ENCODE measurements around the gene PRL. TPM values are rescaled to one million over a fixed set of nuclear protein-coding genes. Genes with fewer than 3 reads are reported as not detected.

The PRL gene
- total RNA-seq, 1 donor = not detected

GRCh38 chr6:22253955-22254655 lies 42.7 kb downstream of the PRL start:
- TF ChIP-seq CTCF (IDR thresholded peaks at IDR 0.05; ENCODE audit: insufficient read depth, low read length) = no peak

GRCh38 chr6:22251348-22251747 lies 45.5 kb downstream of the PRL start:
- H3K4me3 ChIP-seq (ENCODE audit: low read depth, low read length) = no peak overlapping the region
- TF ChIP-seq CTCF (IDR thresholded peaks at IDR 0.05; ENCODE audit: insufficient read depth, low read length) = no peak
- peak; percentile 63 for DNase-seq (ENCODE audit: low read depth)

More at GRCh38 chr6:22253955-22254655, 42.7 kb downstream of the PRL start:
- no peak overlapping the region for H3K4me3 ChIP-seq (ENCODE audit: low read depth, low read length)
- no peak for DNase-seq (ENCODE audit: low read depth)

GRCh38 chr6:22250486-22250885 lies 46.4 kb downstream of the PRL start:
- TF ChIP-seq CTCF (IDR thresholded peaks at IDR 0.05; ENCODE audit: insufficient read depth, low read length) = no peak
- H3K4me3 ChIP-seq (ENCODE audit: low read depth, low read length) = no peak overlapping the region
- DNase-seq (ENCODE audit: low read depth) = no peak

GRCh38 chr6:22249711-22250350 lies 47.0 kb downstream of the PRL start:
- DNase-seq (ENCODE audit: low read depth) = no peak
- no peak overlapping the region for H3K4me3 ChIP-seq (ENCODE audit: low read depth, low read length)
- TF ChIP-seq CTCF (IDR thresholded peaks at IDR 0.05; ENCODE audit: insufficient read depth, low read length) = no peak

- H3K4me3 ChIP-seq (ENCODE audit: low read depth, low read length) = no peak overlapping the region
- peak; percentile 83 for DNase-seq (ENCODE audit: low read depth)
- TF ChIP-seq CTCF (IDR thresholded peaks at IDR 0.05; ENCODE audit: insufficient read depth, low read length) = no peak
Measured at GRCh38 chr6:22248513-22249308, 48.1 kb downstream of the PRL start.

DNA sequence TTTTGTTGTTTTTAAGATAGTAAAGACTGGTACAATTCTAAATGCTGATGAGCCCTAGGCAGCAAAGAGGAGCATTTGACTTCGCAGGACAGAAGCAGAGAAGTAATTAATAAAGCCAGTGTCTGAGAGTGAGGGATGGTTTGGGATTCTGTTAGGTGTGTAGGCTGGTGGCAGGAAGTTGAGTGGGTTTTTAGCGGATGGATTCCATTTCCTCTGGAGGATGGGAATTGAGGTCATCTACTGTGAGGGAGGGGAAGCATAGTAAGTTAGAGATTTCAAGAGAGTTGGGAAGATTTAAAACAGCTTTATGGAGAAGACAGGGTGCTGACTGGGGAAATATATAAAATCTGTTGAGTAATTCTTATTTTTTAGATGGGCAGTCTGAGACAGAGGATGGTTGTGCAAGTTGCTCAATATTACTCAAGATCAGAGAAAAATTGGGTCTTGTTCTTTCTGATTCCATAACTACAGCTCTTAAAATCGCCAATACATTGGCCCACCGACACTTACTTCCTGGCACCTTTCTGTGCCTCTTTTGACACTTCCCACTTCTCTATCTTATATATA lies 48.8 kb downstream of the PRL start:
- H3K4me3 ChIP-seq (ENCODE audit: low read depth, low read length) = no peak overlapping the region
- TF ChIP-seq CTCF (IDR thresholded peaks at IDR 0.05; ENCODE audit: insufficient read depth, low read length) = no peak
- DNase-seq (ENCODE audit: low read depth) = peak; percentile 29
